ENCODE measurements around the gene LTK.

LTK gene

GRCh38 chr15:41482110-41482877 is 31.3 kb downstream of the LTK start:
- no peak for DNase-seq
- Histone ChIP-seq H3K36me3 (peaks cover 29% of the 10 kb centered on the region), H3K27me3 (no peaks in the 10 kb centered on the region), H3K4me3 (ENCODE audit: low read depth, low read length) (no peak overlapping the region), H3K9me3 (no peaks in the 10 kb centered on the region), H3K4me1 (no peaks in the 10 kb centered on the region)
- no peak for TF ChIP-seq CTCF (IDR thresholded peaks at IDR 0.05; ENCODE audit: low read depth, low read length)

- Histone ChIP-seq H3K4me1 (no peaks in the 10 kb centered on the region), H3K9me3 (no peaks in the 10 kb centered on the region), H3K27me3 (no peaks in the 10 kb centered on the region), H3K4me3 (ENCODE audit: low read depth, low read length) (no peak overlapping the region), H3K36me3 (peaks cover 46% of the 10 kb centered on the region)
- DNase-seq = no peak
- TF ChIP-seq CTCF (IDR thresholded peaks at IDR 0.05; ENCODE audit: low read depth, low read length) = no peak
Observed at GRCh38 chr15:41480396-41481140, 33.1 kb downstream of the LTK start.

- TF ChIP-seq CTCF (IDR thresholded peaks at IDR 0.05; ENCODE audit: low read depth, low read length) = no peak
- no peak for DNase-seq
- H3K4me1 ChIP-seq = no peaks in the 10 kb centered on the region
- peaks cover 66% of the 10 kb centered on the region for H3K36me3 ChIP-seq
- no peaks in the 10 kb centered on the region for H3K27me3 ChIP-seq
- H3K4me3 ChIP-seq (ENCODE audit: low read depth, low read length) = no peak overlapping the region
- H3K9me3 ChIP-seq = no peaks in the 10 kb centered on the region
Observed at GRCh38 chr15:41476416-41477048, 37.1 kb downstream of the LTK start.

GRCh38 chr15:41474941-41475340 is 38.7 kb downstream of the LTK start:
- Histone ChIP-seq H3K4me1 (no peaks in the 10 kb centered on the region), H3K9me3 (no peaks in the 10 kb centered on the region), H3K4me3 (ENCODE audit: low read depth, low read length) (no peak overlapping the region), H3K36me3 (peaks cover 68% of the 10 kb centered on the region), H3K27me3 (no peaks in the 10 kb centered on the region)
- DNase-seq = no peak
- TF ChIP-seq CTCF (IDR thresholded peaks at IDR 0.05; ENCODE audit: low read depth, low read length) = 0 out of 2 replicates have a peak, but pooled peaks have one; percentile 0

- H3K36me3 ChIP-seq = peaks cover 71% of the 10 kb centered on the region
- no peaks in the 10 kb centered on the region for H3K27me3 ChIP-seq
- TF ChIP-seq CTCF (IDR thresholded peaks at IDR 0.05; ENCODE audit: low read depth, low read length) = no peak
Observed at GRCh38 chr15:41474436-41474835, 39.2 kb downstream of the LTK start.

More at GRCh38 chr15:41474436-41474835, 39.2 kb downstream of the LTK start:
- DNase-seq = no peak
- Histone ChIP-seq H3K4me1 (no peaks in the 10 kb centered on the region), H3K4me3 (ENCODE audit: low read depth, low read length) (no peak overlapping the region), H3K9me3 (no peaks in the 10 kb centered on the region)

Measured in BE2C (cell line).